Mammary epithelial cell (primary cell): ENCODE data around the gene TUBD1.
"Not testable (repeated sequence)": the region's sequence is repeated elsewhere in the genome, so short reads cannot be mapped to it uniquely, and the experiment has no call there.

Experiments
- EZH2 ChIP-seq: IDR thresholded peaks from 2 replicates; pipeline ENCODE4 v1.6.1; 2012; ENCODE audit warnings: low read length, inconsistent platforms, borderline replicate concordance
- TF ChIP-seq, protein P1 (sequence below), 2 donors: IDR thresholded peaks in 1 of 2; conservative IDR thresholded peaks in 1 of 2; 2 replicates each; pipeline ENCODE4 v1.5.1; 2011 to 2012; ENCODE audit warnings: inconsistent platforms in 2 of 2, low read length in 2 of 2, mild to moderate bottlenecking in 2 of 2, control low read depth in 1 of 2, low read depth in 1 of 2; ENCODE audit not compliant: insufficient read depth in 1 of 2; ENCODE audit errors: extremely low read depth in 1 of 2

GRCh38 chr17:59852847-59853167, 39.9 kb downstream of the TUBD1 start:
- TF ChIP-seq, protein P1, sequence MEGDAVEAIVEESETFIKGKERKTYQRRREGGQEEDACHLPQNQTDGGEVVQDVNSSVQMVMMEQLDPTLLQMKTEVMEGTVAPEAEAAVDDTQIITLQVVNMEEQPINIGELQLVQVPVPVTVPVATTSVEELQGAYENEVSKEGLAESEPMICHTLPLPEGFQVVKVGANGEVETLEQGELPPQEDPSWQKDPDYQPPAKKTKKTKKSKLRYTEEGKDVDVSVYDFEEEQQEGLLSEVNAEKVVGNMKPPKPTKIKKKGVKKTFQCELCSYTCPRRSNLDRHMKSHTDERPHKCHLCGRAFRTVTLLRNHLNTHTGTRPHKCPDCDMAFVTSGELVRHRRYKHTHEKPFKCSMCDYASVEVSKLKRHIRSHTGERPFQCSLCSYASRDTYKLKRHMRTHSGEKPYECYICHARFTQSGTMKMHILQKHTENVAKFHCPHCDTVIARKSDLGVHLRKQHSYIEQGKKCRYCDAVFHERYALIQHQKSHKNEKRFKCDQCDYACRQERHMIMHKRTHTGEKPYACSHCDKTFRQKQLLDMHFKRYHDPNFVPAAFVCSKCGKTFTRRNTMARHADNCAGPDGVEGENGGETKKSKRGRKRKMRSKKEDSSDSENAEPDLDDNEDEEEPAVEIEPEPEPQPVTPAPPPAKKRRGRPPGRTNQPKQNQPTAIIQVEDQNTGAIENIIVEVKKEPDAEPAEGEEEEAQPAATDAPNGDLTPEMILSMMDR (conservative IDR thresholded peaks at IDR 0.05 in 1 of 2, IDR thresholded peaks at IDR 0.05 in 1 of 2; ENCODE audit: extremely low read depth in 1 of 2, insufficient read depth in 1 of 2, low read depth in 1 of 2, low read length in 2 of 2): not testable (repeated sequence)
- TF ChIP-seq EZH2: not testable (repeated sequence)
